BJ (cell line): ENCODE data around the gene GRPR. TPM values are rescaled to one million over a fixed set of nuclear protein-coding genes. Genes with fewer than 3 reads are reported as not detected.

ENCODE experiments used
- CTCF ChIA-PET: fragments of 350-600 bp; formaldehyde crosslinking; extraction: SDS; loops from one replicate; lab custom pipeline; 2021; ENCODE audit warnings: antibody characterized with exemption, inconsistent platforms; lab: Yijun Ruan, JAX
- POLR2A ChIA-PET: fragments of 300-600 bp; sonication (Branson Sonifier 250); formaldehyde crosslinking; extraction: SDS; loops from one replicate; lab custom pipeline; 2021; ENCODE audit warnings: antibody characterized with exemption; lab: Charles Lee
- DNase-seq: peaks from one replicate; pipeline ENCODE4 v3.0.0-alpha.2; 2011; ENCODE audit warnings: low read depth
- H3K27me3 ChIP-seq: 2 replicates; pipeline ENCODE4 v1.6.0; 2011; ENCODE audit warnings: low read length; ENCODE audit not compliant: control insufficient read depth, insufficient read depth
- H3K36me3 ChIP-seq: 2 replicates; pipeline ENCODE4 v1.5.1; 2011; ENCODE audit warnings: low read length; ENCODE audit not compliant: control insufficient read depth, insufficient read depth
- H3K4me3 ChIP-seq: 2 replicates; pipeline ENCODE4 v1.5.1; 2011; ENCODE audit warnings: low read depth, mild to moderate bottlenecking, control low read depth, low read length
- CTCF ChIP-seq: IDR thresholded peaks from 2 replicates; pipeline ENCODE4 v1.5.1; 2011; ENCODE audit warnings: low read depth, mild to moderate bottlenecking, control low read depth, inconsistent platforms, low read length, moderate library complexity; ENCODE audit not compliant: insufficient read depth
- polyA plus RNA-seq: library from polyadenylated mRNA; depleted of rRNA; stranded (reverse); fragments of >200 nt; gene quantifications from 2 replicates; pipeline ENCODE4 v1.2.3, GENCODE V29; 2011; rRNA removed

The GRPR gene
- polyA plus RNA-seq, 1 experiment = 0.34 TPM

- ChIA-PET CTCF (no interaction called here), POLR2A (no interaction called here)
- no peak overlapping the region for H3K4me3 ChIP-seq
- H3K36me3 ChIP-seq = no peaks in the 10 kb centered on the region
- H3K27me3 ChIP-seq = no peaks in the 10 kb centered on the region
- DNase-seq = no peak
- no peak for TF ChIP-seq CTCF
Observed at GRCh38 chrX:16199343-16199742, 76.0 kb downstream of the GRPR start.

GRCh38 chrX:16202943-16203342 is 79.6 kb downstream of the GRPR start:
- no peak overlapping the region for H3K4me3 ChIP-seq
- H3K36me3 ChIP-seq = no peaks in the 10 kb centered on the region
- TF ChIP-seq CTCF = no peak
- ChIA-PET CTCF (no interaction called here), POLR2A (no interaction called here)
- H3K27me3 ChIP-seq = no peaks in the 10 kb centered on the region
- DNase-seq = no peak

Other genes starting within 250 kb of the GRPR start
- gene MAGEB17, start 43.9 kb downstream of the GRPR start, polyA plus RNA-seq = not detected in 2 replicates